DOHH2 (cell line): ENCODE data around the gene S100B.

ENCODE experiments used
- H3F3A ChIP-seq: fragments of 200-600 bp; sonication (generic), shearing (Covaris generic); 2 replicates; pipeline ENCODE4 v1.6.0; 2016; ENCODE audit warnings: antibody characterized with exemption, mild to moderate bottlenecking; ENCODE audit not compliant: control insufficient read depth, insufficient read depth
- H3K27ac ChIP-seq: fragments of 200-600 bp; sonication (generic); 2 replicates; pipeline ENCODE4 v1.5.1; 2014; ENCODE audit warnings: low read depth, mild to moderate bottlenecking, low read length, moderate library complexity
- H3K27me3 ChIP-seq: fragments of 200-600 bp; sonication (generic); 2 replicates; pipeline ENCODE4 v1.6.1; 2014; ENCODE audit warnings: mild to moderate bottlenecking, low read length, mixed read lengths; ENCODE audit not compliant: control insufficient read depth
- H3K36me3 ChIP-seq: fragments of 200-600 bp; sonication (generic); 2 replicates; pipeline ENCODE4 v1.6.1; 2014; ENCODE audit warnings: mild to moderate bottlenecking, low read length, moderate library complexity, mixed read lengths; ENCODE audit not compliant: control insufficient read depth
- H3K4me1 ChIP-seq: fragments of 200-600 bp; sonication (generic); 2 replicates; pipeline ENCODE4 v1.6.1; 2014; ENCODE audit warnings: mild to moderate bottlenecking, low read length, mixed read lengths; ENCODE audit not compliant: control insufficient read depth
- H3K4me2 ChIP-seq: fragments of 200-600 bp; sonication (generic); 2 replicates; pipeline ENCODE4 v1.6.0; 2014; ENCODE audit warnings: mild to moderate bottlenecking, low read length, moderate library complexity
- H3K4me3 ChIP-seq: fragments of 200-600 bp; sonication (generic); 2 replicates; pipeline ENCODE4 v1.5.1; 2014; ENCODE audit warnings: mild to moderate bottlenecking, low read length, mixed read lengths
- H3K79me2 ChIP-seq: fragments of 200-600 bp; sonication (generic); 2 replicates; pipeline ENCODE4 v1.6.1; 2014; ENCODE audit warnings: mild to moderate bottlenecking, low read length, mixed read lengths; ENCODE audit not compliant: control insufficient read depth
- H3K9me2 ChIP-seq: fragments of 200-600 bp; sonication (generic); replicated peaks from 2 replicates; pipeline ENCODE4 v1.6.1; 2014; ENCODE audit warnings: mild to moderate bottlenecking, low read length, mixed read lengths; ENCODE audit not compliant: control insufficient read depth
- H3K9me3 ChIP-seq: fragments of 200-600 bp; sonication (generic); 2 replicates; pipeline ENCODE4 v1.6.1; 2014; ENCODE audit warnings: antibody characterized with exemption, low read length, mixed read lengths; ENCODE audit not compliant: control insufficient read depth, insufficient read depth
- H4K20me1 ChIP-seq: fragments of 200-600 bp; sonication (generic); 2 replicates; pipeline ENCODE4 v1.6.0; 2014; ENCODE audit warnings: low read depth, mild to moderate bottlenecking, antibody characterized with exemption, low read length, moderate library complexity; ENCODE audit not compliant: control insufficient read depth, insufficient read depth
- CTCF ChIP-seq: fragments of 200-600 bp; sonication (generic); IDR thresholded peaks from one replicate; pipeline ENCODE4 v1.5.1; 2014; ENCODE audit warnings: antibody characterized with exemption, mild to moderate bottlenecking, low read depth, low read length; ENCODE audit not compliant: poor library complexity, severe bottlenecking
- EZH2phosphoT487 ChIP-seq: fragments of 200-600 bp; sonication (generic); IDR thresholded peaks from 2 replicates; pipeline ENCODE4 v1.6.1; 2017; ENCODE audit warnings: borderline replicate concordance, mild to moderate bottlenecking, antibody characterized with exemption, low read length, moderate library complexity, mixed read lengths

The S100B gene

GRCh38 chr21:46560568-46561444 lies 44.1 kb downstream of the S100B start:
- H4K20me1 ChIP-seq, result no peaks in the 10 kb centered on the region
- H3K9me2 ChIP-seq, result no peaks in the 10 kb centered on the region
- TF ChIP-seq CTCF (no peak), EZH2phosphoT487 (no peak)
- no peaks in the 10 kb centered on the region for H3K79me2 ChIP-seq
- peaks cover 22% of the 10 kb centered on the region for H3K4me1 ChIP-seq
- no peak overlapping the region for H3K4me3 ChIP-seq
- H3K27me3 ChIP-seq, result no peaks in the 10 kb centered on the region
- H3K36me3 ChIP-seq, result no peaks in the 10 kb centered on the region; the same call in none of the 2 replicates
- no peaks in the 10 kb centered on the region for H3F3A ChIP-seq
- no peak overlapping the region for H3K4me2 ChIP-seq
- no peak overlapping the region for H3K27ac ChIP-seq
- no peaks in the 10 kb centered on the region for H3K9me3 ChIP-seq

- Histone ChIP-seq H3K27me3 (no peaks in the 10 kb centered on the region), H3K27ac (peak overlapping the region; percentile 34), H3K79me2 (no peaks in the 10 kb centered on the region), H3K4me1 (peaks cover 22% of the 10 kb centered on the region), H3K9me3 (no peaks in the 10 kb centered on the region), H3K36me3 (no peaks in the 10 kb centered on the region; the same call in none of the 2 replicates), H3K4me3 (peak overlapping the region; percentile 23; the same call in 1 of the 2 replicates), H3K9me2 (no peaks in the 10 kb centered on the region), H4K20me1 (no peaks in the 10 kb centered on the region), H3F3A (no peaks in the 10 kb centered on the region), H3K4me2 (peak overlapping the region; percentile 54)
- TF ChIP-seq CTCF (no peak), EZH2phosphoT487 (no peak)
Measured at GRCh38 chr21:46559291-46559983, 45.4 kb downstream of the S100B start.

GRCh38 chr21:46557919-46558392 lies 46.9 kb downstream of the S100B start:
- H3K9me2 ChIP-seq, result no peaks in the 10 kb centered on the region
- no peaks in the 10 kb centered on the region for H4K20me1 ChIP-seq
- no peak overlapping the region for H3K27ac ChIP-seq
- TF ChIP-seq CTCF, result no peak
- TF ChIP-seq EZH2phosphoT487, result no peak
- H3K36me3 ChIP-seq, result no peaks in the 10 kb centered on the region; the same call in none of the 2 replicates
- no peak overlapping the region for H3K4me3 ChIP-seq
- no peaks in the 10 kb centered on the region for H3K27me3 ChIP-seq
- no peaks in the 10 kb centered on the region for H3K9me3 ChIP-seq
- no peak overlapping the region for H3K4me2 ChIP-seq
- H3K79me2 ChIP-seq, result no peaks in the 10 kb centered on the region
- H3K4me1 ChIP-seq, result peaks cover 22% of the 10 kb centered on the region
- H3F3A ChIP-seq, result no peaks in the 10 kb centered on the region
